ENCODE data around the gene NDUFS2.

GRCh38 chr1:161188381-161188780 is 13.8 kb upstream of the NDUFS2 start:
- TF ChIP-seq CTCF (IDR thresholded peaks at IDR 0.05 in 4 of 5, conservative IDR thresholded peaks at IDR 0.05 in 1 of 5) (no peak), POLR2A (IDR thresholded peaks at IDR 0.05) (no peak)

Measured in gastrocnemius medialis (tissue), 4 donors.